B cell (primary cell): ENCODE results near the gene OR10Z1.

Source experiments
- EZH2 ChIP-seq: IDR thresholded peaks from 2 replicates; pipeline ENCODE4 v1.6.1; 2012; ENCODE audit warnings: borderline replicate concordance, low read depth, mild to moderate bottlenecking, moderate library complexity, low read length; ENCODE audit not compliant: insufficient read depth, poor library complexity, severe bottlenecking
- TF ChIP-seq, protein P1 (sequence below): fragments of 200-600 bp; IDR thresholded peaks from one replicate; pipeline ENCODE4 v1.8.0; 2022; ENCODE audit warnings: antibody characterized with exemption, mild to moderate bottlenecking

DNA sequence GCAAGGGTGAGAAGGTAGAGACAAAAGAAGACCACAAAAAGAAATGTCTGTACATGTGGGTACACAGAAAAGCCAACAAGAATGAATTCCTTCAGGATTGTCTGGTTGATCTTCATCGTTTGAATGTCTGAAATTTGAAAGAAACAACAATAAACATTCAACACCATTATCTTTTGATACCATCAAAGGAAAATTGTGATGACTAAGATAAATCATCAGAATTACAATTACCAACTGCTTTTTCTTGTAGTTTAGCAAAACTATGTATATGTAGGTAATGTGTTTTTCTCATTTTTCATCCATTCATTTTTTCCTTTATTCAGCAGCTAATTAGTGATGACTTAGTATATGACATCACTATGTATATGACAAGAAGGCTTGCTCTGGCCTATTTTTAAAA, 25.3 kb upstream of the OR10Z1 start, which contains the start of gene OR10X1:
- TF ChIP-seq EZH2 = no peak
- TF ChIP-seq, protein P1, sequence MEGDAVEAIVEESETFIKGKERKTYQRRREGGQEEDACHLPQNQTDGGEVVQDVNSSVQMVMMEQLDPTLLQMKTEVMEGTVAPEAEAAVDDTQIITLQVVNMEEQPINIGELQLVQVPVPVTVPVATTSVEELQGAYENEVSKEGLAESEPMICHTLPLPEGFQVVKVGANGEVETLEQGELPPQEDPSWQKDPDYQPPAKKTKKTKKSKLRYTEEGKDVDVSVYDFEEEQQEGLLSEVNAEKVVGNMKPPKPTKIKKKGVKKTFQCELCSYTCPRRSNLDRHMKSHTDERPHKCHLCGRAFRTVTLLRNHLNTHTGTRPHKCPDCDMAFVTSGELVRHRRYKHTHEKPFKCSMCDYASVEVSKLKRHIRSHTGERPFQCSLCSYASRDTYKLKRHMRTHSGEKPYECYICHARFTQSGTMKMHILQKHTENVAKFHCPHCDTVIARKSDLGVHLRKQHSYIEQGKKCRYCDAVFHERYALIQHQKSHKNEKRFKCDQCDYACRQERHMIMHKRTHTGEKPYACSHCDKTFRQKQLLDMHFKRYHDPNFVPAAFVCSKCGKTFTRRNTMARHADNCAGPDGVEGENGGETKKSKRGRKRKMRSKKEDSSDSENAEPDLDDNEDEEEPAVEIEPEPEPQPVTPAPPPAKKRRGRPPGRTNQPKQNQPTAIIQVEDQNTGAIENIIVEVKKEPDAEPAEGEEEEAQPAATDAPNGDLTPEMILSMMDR = no peak
